Keratinocyte (primary cell): Measurements from ENCODE around the gene UBR2. TPM values are rescaled to one million over a fixed set of nuclear protein-coding genes. Genes with fewer than 3 reads are reported as not detected.

ENCODE experiments used
- DNase-seq: peaks from one replicate; pipeline ENCODE4 v3.0.0-alpha.2; 2011; ENCODE audit warnings: low read depth, missing footprints, low spot score
- FAIRE-seq: peaks from 2 replicates; lab custom pipeline; 2011; peaks lifted over from hg19 to GRCh38; lab: Jason Lieb, UNC
- H2AFZ ChIP-seq: 2 replicates; pipeline ENCODE4 v1.6.0; 2012; ENCODE audit warnings: low read length, control low read depth, inconsistent platforms; ENCODE audit not compliant: control insufficient read depth
- H3K27ac ChIP-seq: 2 replicates; pipeline ENCODE4 v1.5.1; 2011; ENCODE audit warnings: low read length; ENCODE audit not compliant: control insufficient read depth, insufficient read depth
- H3K27me3 ChIP-seq: 3 replicates; pipeline ENCODE4 v1.6.0; 2011; ENCODE audit warnings: low read length; ENCODE audit not compliant: control insufficient read depth, insufficient read depth; ENCODE audit errors: extremely low read depth
- H3K36me3 ChIP-seq, 2 experiments: 2 replicates in 1 of 2; 3 replicates in 1 of 2; pipeline ENCODE4 v1.5.1; 2011; ENCODE audit warnings: low read length in 2 of 2, mild to moderate bottlenecking in 1 of 2; ENCODE audit not compliant: control insufficient read depth in 2 of 2, insufficient read depth in 2 of 2; ENCODE audit errors: extremely low read depth in 1 of 2
- H3K4me1 ChIP-seq: 3 replicates; pipeline ENCODE4 v1.5.1; 2011; ENCODE audit warnings: low read length; ENCODE audit not compliant: control insufficient read depth, insufficient read depth; ENCODE audit errors: extremely low read depth
- H3K4me2 ChIP-seq: 3 replicates; pipeline ENCODE4 v1.6.0; 2011; ENCODE audit warnings: low read depth, low read length; ENCODE audit not compliant: control insufficient read depth, insufficient read depth; ENCODE audit errors: extremely low read depth
- H3K4me3 ChIP-seq, 3 experiments: fragments of 200-600 bp in 1 of 3; sonication (generic) in 1 of 3; 2 replicates in 2 of 3; 3 replicates in 1 of 3; pipeline ENCODE4 v1.5.1; 2011 to 2016; ENCODE audit warnings: low read length in 3 of 3, mild to moderate bottlenecking in 3 of 3, control low read depth in 2 of 3, inconsistent platforms in 1 of 3, low read depth in 1 of 3, mixed read lengths in 1 of 3, mixed run types in 1 of 3, moderate library complexity in 1 of 3; ENCODE audit not compliant: control insufficient read depth in 2 of 3, insufficient read depth in 2 of 3; ENCODE audit errors: extremely low read depth in 1 of 3
- H3K79me2 ChIP-seq: 2 replicates; pipeline ENCODE4 v1.6.0; 2012; ENCODE audit warnings: low read length; ENCODE audit not compliant: control insufficient read depth, insufficient read depth
- H3K9ac ChIP-seq: 3 replicates; pipeline ENCODE4 v1.6.0; 2011; ENCODE audit warnings: low read length; ENCODE audit not compliant: control insufficient read depth, insufficient read depth; ENCODE audit errors: extremely low read depth
- H3K9me1 ChIP-seq: 3 replicates; pipeline ENCODE4 v1.6.0; 2011; ENCODE audit warnings: low read length; ENCODE audit not compliant: control insufficient read depth, insufficient read depth; ENCODE audit errors: extremely low read depth
- H3K9me3 ChIP-seq: 2 replicates; pipeline ENCODE4 v1.5.1; 2012; ENCODE audit warnings: low read depth, low read length; ENCODE audit not compliant: control insufficient read depth
- H4K20me1 ChIP-seq: 3 replicates; pipeline ENCODE4 v1.6.0; 2011; ENCODE audit warnings: low read length; ENCODE audit not compliant: control insufficient read depth, insufficient read depth; ENCODE audit errors: extremely low read depth
- CTCF ChIP-seq, 3 experiments: IDR thresholded peaks in 1 of 3; conservative IDR thresholded peaks in 1 of 3; optimal IDR thresholded peaks in 1 of 3; 2 replicates in 2 of 3; 3 replicates in 1 of 3; pipeline versions ENCODE3 to v1.5.1; 2011; ENCODE audit warnings: low read length in 3 of 3, mild to moderate bottlenecking in 3 of 3, moderate library complexity in 2 of 3, control low read depth in 1 of 3, inconsistent platforms in 1 of 3; ENCODE audit not compliant: insufficient read depth in 2 of 3; ENCODE audit errors: extremely low read depth in 1 of 3
- EZH2 ChIP-seq: IDR thresholded peaks from one replicate; pipeline ENCODE4 v1.6.1; 2012; ENCODE audit warnings: inconsistent platforms, mild to moderate bottlenecking, low read length, moderate library complexity
- dilution Hi-C: fragments of 300-500 bp; cut with MboI; formaldehyde crosslinking; loops from one replicate; pipeline ENCODE4 v1.7.0; 2020; ENCODE audit warnings: low sequenced_read_pairs; ENCODE audit not compliant: extremely low pct_ligation_motif_present
- polyA plus RNA-seq, 5 experiments: library from polyadenylated mRNA; depleted of rRNA in 3 of 5; stranded (reverse) in 3 of 5; stranded (forward) in 1 of 5; unstranded in 1 of 5; fragments of >200 nt; gene quantifications; 1 replicate in 1 of 5; 2 replicates in 3 of 5; 3 replicates in 1 of 5; pipeline versions ENCODE4 v1.2.1 to v1.2.3, GENCODE V29; 2011 to 2012; ENCODE audit warnings: missing spikeins in 2 of 5, low read depth in 1 of 5, low replicate concordance in 1 of 5

Gene UBR2
- polyA plus RNA-seq, 1 donor (not counting 4 experiments of a cell fraction or from before 2014, with no cell fraction given), result 21.6 TPM

GRCh38 chr6:42551217-42551616, 12.6 kb upstream of the UBR2 start:
- Histone ChIP-seq H3K4me3 (no peak overlapping the region), H2AFZ (no peak overlapping the region), H3K27ac (no peak overlapping the region), H4K20me1 (no peaks in the 10 kb centered on the region), H3K9ac (no peak overlapping the region), H3K4me1 (peaks cover 4% of the 10 kb centered on the region), H3K4me2 (no peak overlapping the region), H3K9me3 (no peaks in the 10 kb centered on the region), H3K36me3 (no peaks in the 10 kb centered on the region), H3K27me3 (no peaks in the 10 kb centered on the region), H3K79me2 (no peaks in the 10 kb centered on the region), H3K9me1 (no peaks in the 10 kb centered on the region)
- FAIRE-seq (no peak), DNase-seq (no peak)
- dilution Hi-C loops, result no loop called here
- no peak for TF ChIP-seq EZH2
- TF ChIP-seq CTCF (optimal IDR thresholded peaks at IDR 0.05 in 1 of 3, IDR thresholded peaks at IDR 0.05 in 1 of 3, conservative IDR thresholded peaks at IDR 0.05 in 1 of 3; ENCODE audit: extremely low read depth in 1 of 3, insufficient read depth in 2 of 3, low read length in 3 of 3), result no peak

- Histone ChIP-seq H2AFZ (no peak overlapping the region), H4K20me1 (no peaks in the 10 kb centered on the region), H3K27me3 (no peaks in the 10 kb centered on the region), H3K4me2 (no peak overlapping the region), H3K79me2 (no peaks in the 10 kb centered on the region), H3K9me1 (no peaks in the 10 kb centered on the region), H3K27ac (no peak overlapping the region), H3K4me3 (no peak overlapping the region), H3K9me3 (no peaks in the 10 kb centered on the region), H3K36me3 (no peaks in the 10 kb centered on the region), H3K9ac (no peak overlapping the region), H3K4me1 (peaks cover 4% of the 10 kb centered on the region)
- no peak for TF ChIP-seq EZH2
- TF ChIP-seq CTCF (optimal IDR thresholded peaks at IDR 0.05 in 1 of 3, IDR thresholded peaks at IDR 0.05 in 1 of 3, conservative IDR thresholded peaks at IDR 0.05 in 1 of 3; ENCODE audit: extremely low read depth in 1 of 3, insufficient read depth in 2 of 3, low read length in 3 of 3), result no peak
- DNase-seq, result no peak
- no peak for FAIRE-seq
- dilution Hi-C loops, result no loop called here
Observed at GRCh38 chr6:42552380-42552779, 11.4 kb upstream of the UBR2 start.
